GM12878 (cell line): ENCODE data around the gene CTRB2.

Experiments used
- MTA3 ChIP-seq: IDR thresholded peaks from 2 replicates; pipeline ENCODE4 v1.6.1; 2012; ENCODE audit warnings: low read length, inconsistent platforms, borderline replicate concordance
- NR2C2 ChIP-seq: IDR thresholded peaks from 2 replicates; pipeline ENCODE4 v1.6.1; 2011; ENCODE audit warnings: borderline replicate concordance, low read depth; ENCODE audit not compliant: control insufficient read depth, insufficient read length
- TF ChIP-seq, protein P1 (sequence below): IDR thresholded peaks from 2 replicates; pipeline ENCODE4 v1.6.1; 2012; ENCODE audit warnings: low read length, inconsistent platforms
- TF ChIP-seq, protein P2 (sequence below): fragments of 450-650 bp; conservative IDR thresholded peaks from 2 replicates; pipeline ENCODE4 v1.6.1; 2017; ENCODE audit warnings: mild to moderate bottlenecking, moderate library complexity

DNA sequence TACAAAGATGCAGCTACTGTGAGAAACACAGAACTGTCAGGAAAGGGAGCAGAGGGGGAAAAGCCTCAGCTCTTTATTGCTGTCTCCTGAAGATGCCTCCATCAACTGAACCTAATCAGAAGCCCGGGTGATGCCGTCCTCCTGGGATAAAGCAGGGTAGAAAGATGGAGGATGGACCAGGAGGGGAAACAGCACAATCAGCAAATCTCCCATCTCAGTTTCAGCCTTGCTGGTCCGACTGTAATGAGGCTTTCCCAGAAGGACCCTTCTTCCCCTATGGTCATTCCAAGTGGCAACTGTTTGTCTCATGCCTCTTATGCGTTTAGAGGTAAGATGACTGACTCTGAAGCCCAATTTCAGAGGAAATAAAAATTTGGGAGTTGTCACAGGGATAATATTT lies 34.4 kb downstream of the CTRB2 start:
- TF ChIP-seq, protein P1, sequence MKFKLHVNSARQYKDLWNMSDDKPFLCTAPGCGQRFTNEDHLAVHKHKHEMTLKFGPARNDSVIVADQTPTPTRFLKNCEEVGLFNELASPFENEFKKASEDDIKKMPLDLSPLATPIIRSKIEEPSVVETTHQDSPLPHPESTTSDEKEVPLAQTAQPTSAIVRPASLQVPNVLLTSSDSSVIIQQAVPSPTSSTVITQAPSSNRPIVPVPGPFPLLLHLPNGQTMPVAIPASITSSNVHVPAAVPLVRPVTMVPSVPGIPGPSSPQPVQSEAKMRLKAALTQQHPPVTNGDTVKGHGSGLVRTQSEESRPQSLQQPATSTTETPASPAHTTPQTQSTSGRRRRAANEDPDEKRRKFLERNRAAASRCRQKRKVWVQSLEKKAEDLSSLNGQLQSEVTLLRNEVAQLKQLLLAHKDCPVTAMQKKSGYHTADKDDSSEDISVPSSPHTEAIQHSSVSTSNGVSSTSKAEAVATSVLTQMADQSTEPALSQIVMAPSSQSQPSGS: no peak
- TF ChIP-seq MTA3 (no peak), NR2C2 (no peak)
- TF ChIP-seq, protein P2, sequence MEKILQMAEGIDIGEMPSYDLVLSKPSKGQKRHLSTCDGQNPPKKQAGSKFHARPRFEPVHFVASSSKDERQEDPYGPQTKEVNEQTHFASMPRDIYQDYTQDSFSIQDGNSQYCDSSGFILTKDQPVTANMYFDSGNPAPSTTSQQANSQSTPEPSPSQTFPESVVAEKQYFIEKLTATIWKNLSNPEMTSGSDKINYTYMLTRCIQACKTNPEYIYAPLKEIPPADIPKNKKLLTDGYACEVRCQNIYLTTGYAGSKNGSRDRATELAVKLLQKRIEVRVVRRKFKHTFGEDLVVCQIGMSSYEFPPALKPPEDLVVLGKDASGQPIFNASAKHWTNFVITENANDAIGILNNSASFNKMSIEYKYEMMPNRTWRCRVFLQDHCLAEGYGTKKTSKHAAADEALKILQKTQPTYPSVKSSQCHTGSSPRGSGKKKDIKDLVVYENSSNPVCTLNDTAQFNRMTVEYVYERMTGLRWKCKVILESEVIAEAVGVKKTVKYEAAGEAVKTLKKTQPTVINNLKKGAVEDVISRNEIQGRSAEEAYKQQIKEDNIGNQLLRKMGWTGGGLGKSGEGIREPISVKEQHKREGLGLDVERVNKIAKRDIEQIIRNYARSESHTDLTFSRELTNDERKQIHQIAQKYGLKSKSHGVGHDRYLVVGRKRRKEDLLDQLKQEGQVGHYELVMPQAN: no peak
